Ovary (tissue), 9 donors: ENCODE results near the gene ZCCHC14. TPM values are rescaled to one million over a fixed set of nuclear protein-coding genes. Genes with fewer than 3 reads are reported as not detected.
"Not testable (repeated sequence)": the region's sequence is repeated elsewhere in the genome, so short reads cannot be mapped to it uniquely, and the experiment has no call there.

Experiments used
- DNase-seq, 5 donors: peaks; one replicate each; pipeline ENCODE4 v3.0.0-alpha.2; 2019 to 2020
- H3K27ac ChIP-seq, 2 donors: fragments of 200-600 bp; one replicate each; pipeline versions ENCODE4 v1.5.1 to v1.8.0; 2019 to 2022
- H3K27me3 ChIP-seq: fragments of 200-600 bp; one replicate; pipeline ENCODE4 v1.8.0; 2022
- H3K36me3 ChIP-seq: fragments of 200-600 bp; sonication (generic); one replicate; pipeline ENCODE4 v1.5.1; 2019
- H3K4me1 ChIP-seq: one replicate; pipeline ENCODE4 v1.8.1; 2013; ENCODE audit warnings: mild to moderate bottlenecking, moderate library complexity; ENCODE audit not compliant: insufficient read depth
- H3K4me3 ChIP-seq: fragments of 200-600 bp; sonication (generic); one replicate; pipeline ENCODE4 v1.5.1; 2017
- H3K9me3 ChIP-seq, 2 donors: fragments of 200-600 bp in 1 of 2; sonication (generic) in 1 of 2; one replicate each; pipeline versions ENCODE4 v1.5.1 to v1.8.1; 2013 to 2019; ENCODE audit warnings: mild to moderate bottlenecking in 1 of 2, moderate library complexity in 1 of 2
- EP300 ChIP-seq: sonication (generic); formaldehyde crosslinking; IDR thresholded peaks from one replicate; pipeline ENCODE4 v1.6.1; 2017; ENCODE audit warnings: antibody characterized with exemption
- POLR2A ChIP-seq: fragments of 450-650 bp; IDR thresholded peaks from one replicate; pipeline ENCODE4 v1.6.1; 2017; ENCODE audit warnings: antibody characterized with exemption, mild to moderate bottlenecking, moderate library complexity
- WGBS, 3 donors: extraction: QIAGEN DNeasy Blood & Tissue Kit in 1 of 3; methylation state at CpG; one replicate each; pipeline versions ENCODE4 v1.1.5 to v1.1.7; 2013 to 2017; 5-methylcytosine and 5-hydroxymethylcytosine counted together
- intact Hi-C, 4 donors: fragments of 100-400 bp; cut with DNase I; formaldehyde crosslinking; loops; one replicate each; pipeline versions ENCODE4 v1.11.0 to v1.15.1; 2022 to 2023
- polyA plus RNA-seq, 2 donors: library from polyadenylated mRNA; stranded (reverse); fragments of 200-250 nt in 1 of 2; fragments of 350-450 nt in 1 of 2; fragmentation: Illumina TruSeq in 1 of 2; extraction: RNeasy Lipid Tissue Mini Kit (QIAGEN cat#74804) in 1 of 2; gene quantifications; one replicate each; pipeline ENCODE4 v1.2.3, GENCODE V29; 2013 to 2014
- total RNA-seq, 7 donors: library from RNA; depleted of rRNA in 2 of 7; stranded (reverse); fragments of >200 nt in 2 of 7; fragmentation: NEBNext Ultra II Directional in 3 of 7; extraction: Animal tissue kit (Norgen Biotek cat#: 25700) in 3 of 7; gene quantifications; one replicate each; pipeline versions ENCODE4 v1.1.0 to v1.2.4, GENCODE V29; 2016 to 2023
- TF ChIP-seq, protein P1 (sequence below), 3 donors: fragments of 450-650 bp in 2 of 3; fragments of 200-600 bp in 1 of 3; IDR thresholded peaks; one replicate each; pipeline versions ENCODE4 v1.5.1 to v1.8.0; 2016 to 2022; ENCODE audit warnings: antibody characterized with exemption in 3 of 3, mild to moderate bottlenecking in 1 of 3
- donor health status: DM: no; HTN: no; CAD: no; lungs with moderate emphysema.
- donor health status: DM: no; HTN: no; CAD: no.
- donor health status: Bipolar disorder and iron deficiency.
- donor health status: DM: yes; HTN: yes; CAD: no.
- donor health status: DM: no; HTN: no; CAD: no.
- donor health status: DM: yes; HTN: yes; CAD: no.

Gene ZCCHC14
- total and polyA plus RNA-seq, 9 donors: 16.1 to 37.6 (median 31.0) TPM

DNA sequence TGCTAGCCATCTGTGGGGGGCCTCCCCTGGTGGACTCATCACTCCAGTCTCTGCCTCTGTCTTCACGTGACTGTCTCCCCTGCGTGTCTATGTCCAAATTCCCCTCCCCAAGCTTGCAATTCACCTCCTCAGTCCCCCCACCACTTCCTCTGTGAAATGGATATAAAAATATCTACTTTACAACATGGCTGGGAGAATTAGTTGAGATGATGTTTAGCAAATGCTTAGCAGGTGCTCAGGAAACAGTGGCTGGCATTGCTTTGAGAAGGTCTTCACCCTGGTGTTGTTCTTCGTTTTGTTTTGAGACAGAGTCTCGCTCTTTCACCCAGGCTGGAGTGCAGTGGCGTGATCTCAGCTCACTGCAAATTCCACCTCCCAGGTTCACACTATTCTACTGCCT is 8.3 kb upstream of the ZCCHC14 start:
- H3K4me3 ChIP-seq: no peak overlapping the region
- no peaks in the 10 kb centered on the region for H3K36me3 ChIP-seq
- no peaks in the 10 kb centered on the region for H3K27me3 ChIP-seq
- intact Hi-C loops: no loop called here
- no peak overlapping the region for H3K27ac ChIP-seq
- DNase-seq: no peak
- no peaks in the 10 kb centered on the region for H3K9me3 ChIP-seq
- no peaks in the 10 kb centered on the region for H3K4me1 ChIP-seq
- 79 to 86% (median 84%) methylated on average over 5 of the region's 5 CpGs for WGBS, 3 donors
- no peak for TF ChIP-seq POLR2A
- TF ChIP-seq, protein P1, sequence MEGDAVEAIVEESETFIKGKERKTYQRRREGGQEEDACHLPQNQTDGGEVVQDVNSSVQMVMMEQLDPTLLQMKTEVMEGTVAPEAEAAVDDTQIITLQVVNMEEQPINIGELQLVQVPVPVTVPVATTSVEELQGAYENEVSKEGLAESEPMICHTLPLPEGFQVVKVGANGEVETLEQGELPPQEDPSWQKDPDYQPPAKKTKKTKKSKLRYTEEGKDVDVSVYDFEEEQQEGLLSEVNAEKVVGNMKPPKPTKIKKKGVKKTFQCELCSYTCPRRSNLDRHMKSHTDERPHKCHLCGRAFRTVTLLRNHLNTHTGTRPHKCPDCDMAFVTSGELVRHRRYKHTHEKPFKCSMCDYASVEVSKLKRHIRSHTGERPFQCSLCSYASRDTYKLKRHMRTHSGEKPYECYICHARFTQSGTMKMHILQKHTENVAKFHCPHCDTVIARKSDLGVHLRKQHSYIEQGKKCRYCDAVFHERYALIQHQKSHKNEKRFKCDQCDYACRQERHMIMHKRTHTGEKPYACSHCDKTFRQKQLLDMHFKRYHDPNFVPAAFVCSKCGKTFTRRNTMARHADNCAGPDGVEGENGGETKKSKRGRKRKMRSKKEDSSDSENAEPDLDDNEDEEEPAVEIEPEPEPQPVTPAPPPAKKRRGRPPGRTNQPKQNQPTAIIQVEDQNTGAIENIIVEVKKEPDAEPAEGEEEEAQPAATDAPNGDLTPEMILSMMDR (IDR thresholded peaks at IDR 0.05): no peak
- no peak for TF ChIP-seq EP300

DNA sequence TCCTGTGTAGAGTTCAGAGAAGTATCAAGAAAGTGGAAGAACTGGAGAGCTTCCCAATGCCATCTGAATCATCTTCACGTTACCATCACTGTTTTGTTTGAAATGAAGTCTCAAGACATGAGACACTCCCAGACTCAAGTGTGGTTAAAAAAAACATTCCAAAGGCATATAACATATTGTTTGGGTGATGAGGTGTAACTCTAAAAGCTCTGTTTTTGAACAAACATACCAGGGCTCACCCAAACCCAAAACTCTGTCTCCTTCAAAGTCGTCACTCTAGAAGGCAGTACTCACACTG is 6.3 kb upstream of the ZCCHC14 start:
- TF ChIP-seq, protein P1 (IDR thresholded peaks at IDR 0.05): no peak
- no peak for TF ChIP-seq POLR2A
- no peak for TF ChIP-seq EP300
- Histone ChIP-seq H3K9me3 (no peaks in the 10 kb centered on the region), H3K27ac (no peak overlapping the region), H3K36me3 (no peaks in the 10 kb centered on the region), H3K4me3 (no peak overlapping the region), H3K27me3 (no peaks in the 10 kb centered on the region), H3K4me1 (no peaks in the 10 kb centered on the region)
- intact Hi-C loops: loop anchor here in 1 of 4 donors (10.0 kb wide), 1 partner anchor 64 kb away; no protein-coding TSS in a partner anchor
- WGBS, 3 donors: 21 to 48% (median 30%) methylated on average over 2 of the region's 2 CpGs
- DNase-seq: no peak

DNA sequence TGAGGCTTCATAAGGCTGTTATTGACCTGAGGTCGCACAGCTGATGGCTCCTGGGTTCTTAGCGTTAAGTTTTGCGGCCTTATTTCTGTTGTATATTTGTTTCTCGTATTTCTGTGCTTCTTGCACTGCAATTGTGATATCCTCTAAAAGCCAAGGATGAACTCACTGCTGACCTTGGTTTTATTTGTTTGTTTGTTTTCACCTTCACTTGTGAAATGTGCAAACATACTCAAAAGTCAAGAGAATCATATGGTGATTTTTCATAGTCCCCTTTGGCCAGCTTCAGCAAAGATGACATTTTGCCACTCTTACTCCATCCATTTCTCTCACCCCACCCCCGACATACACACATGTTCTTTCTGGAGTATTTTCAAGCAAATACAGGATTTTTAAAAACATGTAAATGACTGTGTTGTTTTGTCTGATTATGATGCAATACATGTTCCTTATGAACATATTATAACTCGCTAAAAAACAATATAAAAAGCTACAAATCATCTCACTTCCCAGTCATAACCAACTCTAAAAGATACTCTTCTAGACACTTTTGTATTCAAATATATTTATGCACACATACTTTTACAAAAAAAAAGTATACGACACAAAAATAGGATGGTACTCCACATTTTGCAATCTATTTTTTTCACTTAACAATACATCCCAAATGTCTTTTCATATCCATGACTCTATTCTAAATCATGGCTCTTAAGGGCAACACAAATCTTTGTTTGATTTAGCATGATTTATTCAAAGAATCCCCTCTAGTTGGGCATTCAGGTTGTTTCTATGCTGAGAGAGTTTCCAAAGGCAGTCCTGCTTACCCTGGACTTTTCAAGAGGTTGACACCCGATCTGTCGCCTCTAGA is 5.7 kb upstream of the ZCCHC14 start:
- intact Hi-C loops: loop anchor here in 1 of 4 donors (10.0 kb wide), 1 partner anchor 64 kb away; no protein-coding TSS in a partner anchor
- no peak for DNase-seq
- Histone ChIP-seq H3K27me3 (no peaks in the 10 kb centered on the region), H3K27ac (no peak overlapping the region), H3K4me3 (no peak overlapping the region), H3K36me3 (no peaks in the 10 kb centered on the region), H3K9me3 (no peaks in the 10 kb centered on the region), H3K4me1 (peaks cover 1% of the 10 kb centered on the region)
- 44 to 59% (median 49%) methylated on average over 9 of the region's 9 CpGs for WGBS, 3 donors
- TF ChIP-seq, protein P1 (IDR thresholded peaks at IDR 0.05): no peak
- TF ChIP-seq EP300: no peak
- no peak for TF ChIP-seq POLR2A

DNA sequence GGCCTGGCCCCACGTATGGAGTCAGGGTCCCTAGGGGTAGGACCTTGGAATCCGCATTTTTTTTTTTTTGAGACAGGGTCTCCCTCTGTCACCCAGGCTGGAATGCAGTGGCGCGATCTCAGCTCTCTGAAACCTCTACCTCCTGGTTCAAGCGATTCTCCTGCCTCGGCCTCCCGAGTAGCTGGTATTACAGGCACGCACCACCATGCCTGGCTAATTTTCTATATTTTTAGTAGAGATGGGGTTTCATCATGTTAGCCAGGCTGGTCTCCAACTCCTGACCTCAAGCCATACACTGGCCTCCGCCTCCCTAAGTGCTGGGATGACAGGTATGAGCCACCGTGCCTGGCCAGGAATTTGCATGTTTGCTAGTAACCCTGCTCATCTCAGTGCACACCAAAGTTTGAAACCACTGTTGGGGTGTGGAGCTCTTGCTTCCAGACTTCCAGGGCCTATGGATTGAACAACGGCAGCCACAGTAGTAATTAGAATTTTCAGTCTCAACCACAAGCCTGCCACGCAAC is 5.0 kb upstream of the ZCCHC14 start:
- not testable (repeated sequence) for H3K27ac ChIP-seq, H3K36me3 ChIP-seq, H3K4me3 ChIP-seq, H3K4me1 ChIP-seq, H3K27me3 ChIP-seq, DNase-seq, H3K9me3 ChIP-seq
- 89 to 93% (median 90%) methylated on average over 12 of the region's 12 CpGs for WGBS, 3 donors
- intact Hi-C loops: loop anchor here in 1 of 4 donors (10.0 kb wide), 1 partner anchor 63 kb away; no protein-coding TSS in a partner anchor

DNA sequence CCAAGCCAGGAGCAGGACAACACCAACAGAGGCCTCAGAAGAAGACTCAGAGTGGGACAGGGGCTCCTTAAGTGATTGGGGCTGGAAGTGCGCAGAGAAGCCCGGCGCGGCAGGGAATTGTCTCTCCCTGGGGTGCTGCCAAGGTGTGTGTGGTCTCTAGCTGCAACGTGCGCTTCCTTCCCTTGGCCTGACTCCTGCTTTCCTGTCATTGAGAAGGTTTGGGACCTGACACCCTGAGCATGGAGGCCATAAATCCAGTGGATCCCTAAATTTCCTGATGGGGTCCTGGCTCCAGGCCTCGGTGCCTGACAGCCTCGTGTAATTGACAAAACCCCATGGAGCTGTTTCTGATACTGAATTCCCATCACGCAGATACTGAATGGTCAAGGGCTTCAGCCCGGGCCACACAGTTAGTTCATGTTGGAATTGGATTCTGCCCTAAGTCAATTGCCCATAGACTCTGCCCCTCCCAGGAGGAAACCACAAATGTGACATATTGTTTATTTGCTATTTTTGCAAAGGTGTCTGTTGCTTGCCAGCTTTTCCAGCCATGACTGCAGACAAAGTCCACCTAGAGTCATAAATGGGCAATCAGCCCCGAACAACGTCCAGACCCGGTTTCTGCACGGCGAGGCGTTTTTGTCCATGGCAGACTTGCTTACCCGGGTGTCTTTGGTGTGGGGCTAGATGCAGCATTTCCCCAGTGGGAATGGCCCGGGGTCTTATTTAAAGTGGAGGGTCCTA is 4.4 kb upstream of the ZCCHC14 start:
- not testable (repeated sequence) for H3K36me3 ChIP-seq, H3K9me3 ChIP-seq, H3K27ac ChIP-seq, H3K4me3 ChIP-seq, H3K4me1 ChIP-seq, DNase-seq, H3K27me3 ChIP-seq
- WGBS, 3 donors: 84 to 89% (median 87%) methylated on average over 18 of the region's 18 CpGs
- intact Hi-C loops: loop anchor here in 1 of 4 donors (10.0 kb wide), 1 partner anchor 62 kb away; no protein-coding TSS in a partner anchor
